Measurements from ENCODE around the gene SLC39A3. TPM values are rescaled to one million over a fixed set of nuclear protein-coding genes. Genes with fewer than 3 reads are reported as not detected.

Gene SLC39A3
- total and polyA plus RNA-seq, 2 of the 8 experiments (the other 6 are each of a cell fraction or from before 2014, with no cell fraction given) = 33.0 to 52.9 TPM

- no peak overlapping the region for H4K5ac ChIP-seq (ENCODE audit: insufficient read length, low read depth, low read length)
- CTCF ChIA-PET (ENCODE audit: partially characterized antibody) = interaction anchor here (0.6 to 3.2 kb wide), 8 partner anchors 13 to 120 kb away, joined by 3 to 16 read pairs (median 3); partner anchors contain the start of genes GNG7 and THOP1
- peak overlapping the region; percentile 0; the same call in 1 of the 2 replicates for H4K8ac ChIP-seq (ENCODE audit: extremely low read depth, insufficient read depth, low read length)
- H3K9me3 ChIP-seq (ENCODE audit: insufficient read depth in 2 of 2, low read depth in 1 of 2, low read length in 1 of 2) = no peaks in the 10 kb centered on the region
- no peak for FAIRE-seq
- no peak overlapping the region for H3K4ac ChIP-seq (replicated peaks; ENCODE audit: insufficient read length, low read depth, low read length)
- peaks cover 0 to 20% (median 6%) of the 10 kb centered on the region in 4 experiments; a peak in 6 of 7 replicates for H3K4me1 ChIP-seq (replicated peaks in 1 of 4; ENCODE audit: control insufficient read depth in 3 of 4, insufficient read depth in 4 of 4, low read length in 3 of 4)
- H3K36me3 ChIP-seq (ENCODE audit: control insufficient read depth in 2 of 4, insufficient read depth in 4 of 4, low read length in 3 of 4) = no peaks in the 10 kb centered on the region
- no peaks in the 10 kb centered on the region for H3K79me2 ChIP-seq (ENCODE audit: control insufficient read depth in 1 of 2, insufficient read depth in 2 of 2, low read length in 2 of 2)
- no peak overlapping the region for H2BK20ac ChIP-seq (ENCODE audit: low read length)
- peak overlapping the region in 1 of 2 experiments; percentile 55; a peak in 1 of 4 replicates for H3K4me2 ChIP-seq (ENCODE audit: insufficient read depth in 1 of 2, low read depth in 2 of 2, low read length in 2 of 2)
- no peak overlapping the region for H2AFZ ChIP-seq (ENCODE audit: low read length)
- H2BK12ac ChIP-seq (ENCODE audit: low read depth, low read length) = no peak overlapping the region; the same call in 1 of the 2 replicates
- H2AK5ac ChIP-seq (ENCODE audit: low read depth, low read length) = no peak overlapping the region; the same call in 1 of the 2 replicates
- H3K56ac ChIP-seq (replicated peaks; ENCODE audit: insufficient read length, low read depth, low read length) = no peak overlapping the region
- peaks cover 12% of the 10 kb centered on the region; the same call in 1 of the 2 replicates for H3K23me2 ChIP-seq (ENCODE audit: low read depth, low read length)
- no peak overlapping the region; a peak in 1 of 8 replicates for H3K4me3 ChIP-seq (ENCODE audit: extremely low read depth in 1 of 4, insufficient read depth in 2 of 4, low read depth in 3 of 4, low read length in 4 of 4)
- H3K27me3 ChIP-seq (replicated peaks in 1 of 4; ENCODE audit: control insufficient read depth in 3 of 4, extremely low read depth in 1 of 4, insufficient read depth in 3 of 4, low read length in 3 of 4) = peaks cover 0 to 7% (median 3%) of the 10 kb centered on the region in 4 experiments; a peak in 4 of 7 replicates
- no peak overlapping the region for H3K9ac ChIP-seq (replicated peaks in 1 of 4; ENCODE audit: extremely low read depth in 1 of 4, low read depth in 3 of 4, low read length in 3 of 4)
- no peak overlapping the region for H3K27ac ChIP-seq (ENCODE audit: low read depth, low read length)
- no peak for DNase-seq (ENCODE audit: low read depth in 1 of 2, low spot score in 2 of 2)
- POLR2A ChIA-PET (ENCODE audit: partially characterized antibody) = interaction anchor here (0.7 to 2.0 kb wide), 8 partner anchors 12 to 118 kb away, joined by 3 to 8 read pairs (median 4); partner anchors contain the start of gene ZNF555
- peaks cover 0 to 4% of the 10 kb centered on the region in 2 experiments for H4K20me1 ChIP-seq (replicated peaks in 1 of 2; ENCODE audit: control insufficient read depth in 1 of 2, insufficient read depth in 2 of 2, low read length in 2 of 2)
- peak overlapping the region; percentile 81; the same call in 1 of the 2 replicates for H2BK15ac ChIP-seq (ENCODE audit: low read length)
- no peak overlapping the region for H2BK120ac ChIP-seq (replicated peaks; ENCODE audit: low read depth, low read length)
- 0 out of 2 replicates have a peak overlapping the region, but pooled peaks have one; percentile 44 for H2BK5ac ChIP-seq (ENCODE audit: low read depth, low read length)
- H3K18ac ChIP-seq (ENCODE audit: extremely low read depth, low read length) = no peak overlapping the region
- H4K91ac ChIP-seq (replicated peaks; ENCODE audit: insufficient read length, low read length) = no peak overlapping the region
- no peak overlapping the region for H3K14ac ChIP-seq (ENCODE audit: insufficient read length)
- WGBS, 2 experiments (ENCODE audit: extremely low coverage in 1 of 2, insufficient coverage in 1 of 2, insufficient read length in 1 of 2, insufficient replicate concordance in 2 of 2, low coverage in 1 of 2, low lambda C conversion rate in 2 of 2, missing lambda C conversion rate in 1 of 2) = 87% methylated on average over 27 of the region's 28 CpGs; no CpG with 5 or more reads in 1 of the 2 experiments
- no peak overlapping the region for H3K23ac ChIP-seq (ENCODE audit: insufficient read length)
- H3K79me1 ChIP-seq (ENCODE audit: low read depth, low read length) = no peaks in the 10 kb centered on the region
- TF ChIP-seq RBBP5 (IDR thresholded peaks at IDR 0.05; ENCODE audit: borderline replicate concordance, low read depth, low read length) = no peak
Measured at GRCh38 chr19:2722541-2723344, 17.1 kb downstream of the SLC39A3 start.

Measured in H1 (cell line).